HepG2 (cell line): ENCODE data around the gene CXCL3. TPM values are rescaled to one million over a fixed set of nuclear protein-coding genes. Genes with fewer than 3 reads are reported as not detected.

ENCODE experiments used
- ATAC-seq: fragments of 200-7000 bp; cut with Tn5 transposase; 3 replicates; pipeline ENCODE4 v1.9.1; 2020; ENCODE audit warnings: mild to moderate bottlenecking, moderate library complexity
- BruUV-seq: library from RNA; stranded (reverse); fragments of 400-500 nt; replicated peaks from 2 replicates; lab custom pipeline; 2021; lab: Mats Ljungman, UMichigan
- CTCF ChIA-PET: fragments of 300-600 bp; formaldehyde crosslinking; extraction: SDS; loops from one replicate; lab custom pipeline; 2021; ENCODE audit warnings: low total read pairs, inconsistent platforms, low intra/inter-chr PET ratio; lab: Yijun Ruan, JAX
- POLR2A ChIA-PET: fragments of 350-600 bp; sonication (Branson Sonifier 250); formaldehyde crosslinking; loops from one replicate; lab custom pipeline; 2020; ENCODE audit warnings: antibody characterized with exemption, inconsistent platforms; lab: Yijun Ruan, JAX
- DNase-seq: peaks from one replicate; pipeline ENCODE4 v3.0.0-alpha.2; 2015; ENCODE audit warnings: low spot score
- FAIRE-seq: peaks from 3 replicates; lab custom pipeline; 2011; peaks lifted over from hg19 to GRCh38; lab: Jason Lieb, UNC
- H2AFZ ChIP-seq: one replicate; pipeline ENCODE4 v1.6.1; 2011; ENCODE audit warnings: low read length, inconsistent platforms
- H3K27ac ChIP-seq: fragments of 300-600 bp; 3 replicates; pipeline ENCODE4 v1.8.0; 2011; ENCODE audit warnings: mixed run types, mild to moderate bottlenecking, mixed read lengths, low read length, inconsistent platforms; ENCODE audit not compliant: insufficient read depth; ENCODE audit errors: extremely low read length
- H3K27me3 ChIP-seq, 2 experiments: fragments of 200-600 bp in 1 of 2; 2 replicates in 1 of 2; 3 replicates in 1 of 2; pipeline versions ENCODE4 v1.6.0 to v1.8.0; 2011; ENCODE audit warnings: low read length in 2 of 2, mild to moderate bottlenecking in 2 of 2, moderate library complexity in 2 of 2, inconsistent platforms in 1 of 2; ENCODE audit not compliant: insufficient read depth in 2 of 2, control insufficient read depth in 1 of 2
- H3K36me3 ChIP-seq, 2 experiments: fragments of 200-600 bp in 1 of 2; replicated peaks in 1 of 2; 2 replicates in 1 of 2; 3 replicates in 1 of 2; pipeline versions ENCODE4 v1.5.1 to v1.8.0; 2011; ENCODE audit warnings: low read length in 2 of 2, inconsistent platforms in 1 of 2; ENCODE audit not compliant: insufficient read depth in 2 of 2, control insufficient read depth in 1 of 2
- H3K4me1 ChIP-seq: 2 replicates; pipeline ENCODE4 v1.5.1; 2012; ENCODE audit warnings: low read length, inconsistent platforms; ENCODE audit not compliant: insufficient read depth
- H3K4me2 ChIP-seq: 2 replicates; pipeline ENCODE4 v1.6.0; 2011; ENCODE audit warnings: low read depth, low read length, inconsistent platforms
- H3K4me3 ChIP-seq, 3 experiments: fragments of 200-600 bp in 1 of 3; sonication (generic), shearing (Covaris generic) in 1 of 3; replicated peaks in 1 of 3; 2 replicates each; pipeline ENCODE4 v1.5.1; 2011 to 2016; ENCODE audit warnings: low read length in 3 of 3, inconsistent platforms in 2 of 3, low read depth in 2 of 3, mild to moderate bottlenecking in 2 of 3, control low read depth in 1 of 3, mixed read lengths in 1 of 3; ENCODE audit not compliant: insufficient read depth in 1 of 3
- H3K79me2 ChIP-seq: one replicate; pipeline ENCODE4 v1.6.1; 2011; ENCODE audit warnings: low read length, inconsistent platforms; ENCODE audit not compliant: insufficient read depth
- H3K9ac ChIP-seq: 2 replicates; pipeline ENCODE4 v1.6.0; 2011; ENCODE audit warnings: mild to moderate bottlenecking, low read depth, low read length, inconsistent platforms; ENCODE audit not compliant: insufficient read depth
- H3K9me3 ChIP-seq: 2 replicates; pipeline ENCODE4 v1.5.1; 2012; ENCODE audit warnings: mild to moderate bottlenecking, low read length
- H4K20me1 ChIP-seq: 2 replicates; pipeline ENCODE4 v1.6.0; 2011; ENCODE audit warnings: inconsistent platforms, mild to moderate bottlenecking, low read length, moderate library complexity; ENCODE audit not compliant: insufficient read depth
- ATF7-NPFF ChIP-seq: sonication (generic); formaldehyde crosslinking; IDR thresholded peaks from 2 replicates; pipeline ENCODE4 v1.8.1; 2023; ENCODE audit warnings: mild to moderate bottlenecking, low read depth, missing genetic modification reagents, moderate library complexity
- CREB1 ChIP-seq, 2 experiments: fragments of 450-650 bp in 1 of 2; IDR thresholded peaks; 2 replicates each; pipeline ENCODE4 v1.6.1; 2016 to 2017; ENCODE audit warnings: control low read depth in 1 of 2, mild to moderate bottlenecking in 1 of 2, missing compliant biosample characterization in 1 of 2, missing genetic modification characterization in 1 of 2
- ELF1 ChIP-seq: sonication (generic); formaldehyde crosslinking; IDR thresholded peaks from 2 replicates; pipeline ENCODE4 v1.4.0; 2020; ENCODE audit warnings: missing genetic modification reagents
- ETS1 ChIP-seq: sonication (generic); formaldehyde crosslinking; IDR thresholded peaks from 2 replicates; pipeline ENCODE4 v1.4.0; 2020; ENCODE audit warnings: missing genetic modification reagents
- FUBP1 ChIP-seq: sonication (generic); formaldehyde crosslinking; IDR thresholded peaks from 2 replicates; pipeline ENCODE4 v1.5.1; 2020; ENCODE audit warnings: missing genetic modification reagents, mild to moderate bottlenecking, borderline replicate concordance
- HOXA9 ChIP-seq: sonication (generic); formaldehyde crosslinking; IDR thresholded peaks from 2 replicates; pipeline ENCODE4 v1.8.1; 2022; ENCODE audit warnings: missing genetic modification reagents, mild to moderate bottlenecking, moderate library complexity, borderline replicate concordance
- SIX4 ChIP-seq: sonication (generic); formaldehyde crosslinking; IDR thresholded peaks from 2 replicates; pipeline ENCODE4 v1.4.0; 2020; ENCODE audit warnings: missing genetic modification reagents
- ZNF460 ChIP-seq: sonication (generic); formaldehyde crosslinking; IDR thresholded peaks from 2 replicates; pipeline ENCODE4 v1.5.1; 2020; ENCODE audit warnings: missing genetic modification reagents, mild to moderate bottlenecking, borderline replicate concordance
- ZUFSP ChIP-seq: sonication (generic); formaldehyde crosslinking; IDR thresholded peaks from 2 replicates; pipeline ENCODE4 v1.9.0; 2021; ENCODE audit warnings: missing genetic modification reagents, mild to moderate bottlenecking, borderline replicate concordance
- WGBS: methylation state at CpG from one replicate; pipeline ENCODE4 v1.1.6; 2017; ENCODE audit warnings: low lambda C conversion rate; 5-methylcytosine and 5-hydroxymethylcytosine counted together
- in situ Hi-C: cut with HindIII; loops from 2 replicates; pipeline ENCODE4 v1.10.0; 2017; ENCODE audit warnings: low pct_unique_long_range_greater_than_20kb; ENCODE audit not compliant: extremely low pct_ligation_motif_present
- intact Hi-C: fragments of 100-400 bp; cut with micrococcal nuclease; formaldehyde crosslinking; loops from one replicate; pipeline ENCODE4 v1.10.0; 2022; ENCODE audit not compliant: unreplicated experiment
- polyA plus RNA-seq, 8 experiments: library from polyadenylated mRNA; depleted of rRNA in 3 of 8; stranded (reverse) in 7 of 8; unstranded in 1 of 8; fragments of >200 nt; fragmentation: Illumina TruSeq in 4 of 8; extraction: Trizol in 4 of 8; gene quantifications; 2 replicates each; pipeline versions ENCODE4 v1.2.1 to v1.2.3, GENCODE V29; 2011 to 2016; ENCODE audit warnings: low read depth in 4 of 8, missing spikeins in 1 of 8, mixed read lengths in 1 of 8; ENCODE audit not compliant: insufficient read depth in 1 of 8
- total RNA-seq, 5 experiments: library from RNA; depleted of rRNA; stranded (reverse); fragments of >200 nt; fragmentation: Illumina TruSeq; extraction: Trizol; gene quantifications; 2 replicates each; pipeline ENCODE4 v1.2.3, GENCODE V29; 2016; ENCODE audit warnings: low read depth in 1 of 5

The CXCL3 gene
- total and polyA plus RNA-seq, 2 of the 13 experiments (the other 11 are each of a cell fraction or from before 2014, with no cell fraction given): 0.13 TPM; not detected in 1

GRCh38 chr4:74057588-74057987 is 19.1 kb upstream of the CXCL3 start (continued):
- TF ChIP-seq ETS1 (CRISPR knock-in tag) (no peak), ATF7-NPFF (CRISPR knock-in tag) (no peak), ZUFSP (CRISPR knock-in tag) (no peak), ZNF460 (CRISPR knock-in tag) (no peak)

GRCh38 chr4:74056858-74057562 is 18.5 kb upstream of the CXCL3 start:
- no peak for DNase-seq
- Histone ChIP-seq H3K36me3 (no peaks in the 10 kb centered on the region), H3K79me2 (no peaks in the 10 kb centered on the region), H3K27ac (no peak overlapping the region), H2AFZ (no peak overlapping the region), H3K4me3 (no peak overlapping the region), H3K4me2 (no peak overlapping the region), H3K9ac (no peak overlapping the region), H3K27me3 (no peaks in the 10 kb centered on the region), H3K9me3 (no peaks in the 10 kb centered on the region), H4K20me1 (no peaks in the 10 kb centered on the region), H3K4me1 (no peaks in the 10 kb centered on the region)
- no peak for FAIRE-seq
- intact Hi-C loops: no loop called here
- in situ Hi-C loops: no loop called here
- ChIA-PET POLR2A (no interaction called here), CTCF (no interaction called here)
- 8% methylated on average over 4 of the region's 4 CpGs for WGBS
- ATAC-seq: no peak
- TF ChIP-seq FUBP1 (CRISPR knock-in tag) (no peak), CREB1 (IDR thresholded peaks at IDR 0.05) (0 out of 2 replicates have a peak, but pooled peaks have one; percentile 31), CREB1 (CRISPR knock-in tag; IDR thresholded peaks at IDR 0.05) (no peak), SIX4 (CRISPR knock-in tag) (no peak), HOXA9 (CRISPR knock-in tag) (no peak), ELF1 (CRISPR knock-in tag) (no peak)
- no TSS peak for BruUV-seq
